HAP-1 (cell line): Measurements from ENCODE around the gene FBXO2.

Experiments used
- DNase-seq, 2 experiments: peaks; one replicate each; pipeline ENCODE4 v3.0.0-alpha.2; 2016 to 2020; ENCODE audit warnings: low spot score in 2 of 2
- H3K27me3 ChIP-seq: fragments of 250-450 bp; sonication (Bioruptor Pico); 2 replicates; pipeline ENCODE4 v1.5.1; 2020; ENCODE audit warnings: low read depth, mild to moderate bottlenecking, moderate library complexity
- H3K36me3 ChIP-seq: fragments of 250-450 bp; sonication (Bioruptor Pico); replicated peaks from 2 replicates; pipeline ENCODE4 v1.5.1; 2020; ENCODE audit warnings: mild to moderate bottlenecking
- H3K4me1 ChIP-seq: fragments of 250-450 bp; sonication (Bioruptor Pico); 2 replicates; pipeline ENCODE4 v1.5.1; 2020; ENCODE audit warnings: mild to moderate bottlenecking
- H3K4me3 ChIP-seq: fragments of 250-450 bp; sonication (Bioruptor Pico); 2 replicates; pipeline ENCODE4 v1.5.1; 2020; ENCODE audit warnings: mild to moderate bottlenecking, moderate library complexity
- H3K9me3 ChIP-seq: fragments of 250-450 bp; sonication (Bioruptor Pico); 2 replicates; pipeline ENCODE4 v1.5.1; 2020; ENCODE audit warnings: mild to moderate bottlenecking, moderate library complexity
- in situ Hi-C: fragments of 300-500 bp; cut with MboI; formaldehyde crosslinking; loops from 3 replicates; pipeline ENCODE4 v1.14.3; 2020; ENCODE audit warnings: low sequenced_read_pairs, inconsistent platforms, mixed read lengths

The FBXO2 gene

GRCh38 chr1:11653101-11653860 lies 948 bp downstream of the FBXO2 start:
- H3K4me1 ChIP-seq = peaks cover 12% of the 10 kb centered on the region
- peaks cover 17% of the 10 kb centered on the region for H3K36me3 ChIP-seq
- peak overlapping the region; percentile 55 for H3K4me3 ChIP-seq
- in situ Hi-C loops = no loop called here
- no peaks in the 10 kb centered on the region for H3K9me3 ChIP-seq
- no peak for DNase-seq
- H3K27me3 ChIP-seq = no peaks in the 10 kb centered on the region

GRCh38 chr1:11652203-11652780 lies 1.9 kb downstream of the FBXO2 start:
- no peak for DNase-seq
- in situ Hi-C loops = no loop called here
- peaks cover 8% of the 10 kb centered on the region for H3K36me3 ChIP-seq
- no peak overlapping the region for H3K4me3 ChIP-seq
- peaks cover 12% of the 10 kb centered on the region for H3K4me1 ChIP-seq
- H3K9me3 ChIP-seq = no peaks in the 10 kb centered on the region
- no peaks in the 10 kb centered on the region for H3K27me3 ChIP-seq

- no peaks in the 10 kb centered on the region for H3K27me3 ChIP-seq
- no peaks in the 10 kb centered on the region for H3K9me3 ChIP-seq
- in situ Hi-C loops = no loop called here
These were observed 3.2 kb downstream of the FBXO2 start for GRCh38 chr1:11651017-11651416.

DNA sequence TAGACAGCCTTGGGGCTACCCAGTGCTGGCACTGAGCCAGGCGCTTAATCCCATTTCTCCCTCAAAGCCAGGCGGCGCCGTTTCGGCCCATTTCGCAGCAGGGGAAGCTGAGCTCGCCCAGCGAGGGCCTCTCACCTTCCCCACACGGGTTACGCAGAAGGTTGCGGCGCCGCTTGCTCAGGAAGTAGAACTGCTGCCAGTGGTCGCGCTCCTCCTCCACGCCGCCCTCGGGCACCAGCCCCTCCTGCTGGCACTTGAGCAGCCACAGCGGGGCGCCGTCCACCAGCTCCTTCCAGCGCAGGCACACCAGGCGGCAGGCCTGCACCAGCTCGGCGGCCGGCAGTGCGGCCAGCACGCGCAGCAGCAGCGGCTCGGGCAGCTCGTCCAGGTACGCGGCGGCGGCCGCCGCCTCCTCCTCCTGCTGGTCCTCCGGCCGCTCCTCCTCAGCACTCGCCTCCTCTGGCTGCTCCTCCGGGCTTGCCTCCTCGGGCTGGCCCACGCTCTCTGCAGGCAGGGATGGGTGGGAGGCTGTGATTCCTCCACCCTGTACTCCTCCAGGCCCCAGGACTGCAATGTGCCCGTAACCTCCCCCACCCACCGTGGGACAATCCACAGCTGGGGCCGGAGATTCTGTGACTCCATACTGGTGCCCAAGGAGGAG lies 3.8 kb downstream of the FBXO2 start:
- H3K4me3 ChIP-seq = peak overlapping the region; percentile 10
- H3K27me3 ChIP-seq = no peaks in the 10 kb centered on the region
- H3K9me3 ChIP-seq = no peaks in the 10 kb centered on the region
- no peaks in the 10 kb centered on the region for H3K36me3 ChIP-seq
- peaks cover 12% of the 10 kb centered on the region for H3K4me1 ChIP-seq
- peak; percentile 67 to 90 for DNase-seq
- in situ Hi-C loops = no loop called here

More at GRCh38 chr1:11651017-11651416, 3.2 kb downstream of the FBXO2 start:
- no peak overlapping the region for H3K4me3 ChIP-seq
- DNase-seq = no peak
- no peaks in the 10 kb centered on the region; the same call in 1 of the 2 replicates for H3K36me3 ChIP-seq
- H3K4me1 ChIP-seq = peaks cover 12% of the 10 kb centered on the region

- no peak for DNase-seq
- in situ Hi-C loops = loop anchor here (10.0 kb wide), 2 partner anchors 325 to 615 kb away; no protein-coding TSS in a partner anchor
- Histone ChIP-seq H3K9me3 (no peaks in the 10 kb centered on the region), H3K4me1 (peaks cover 12% of the 10 kb centered on the region), H3K4me3 (peak overlapping the region; percentile 10), H3K27me3 (no peaks in the 10 kb centered on the region), H3K36me3 (no peaks in the 10 kb centered on the region)
These were observed 4.5 kb downstream of the FBXO2 start for GRCh38 chr1:11649624-11650330.

DNA sequence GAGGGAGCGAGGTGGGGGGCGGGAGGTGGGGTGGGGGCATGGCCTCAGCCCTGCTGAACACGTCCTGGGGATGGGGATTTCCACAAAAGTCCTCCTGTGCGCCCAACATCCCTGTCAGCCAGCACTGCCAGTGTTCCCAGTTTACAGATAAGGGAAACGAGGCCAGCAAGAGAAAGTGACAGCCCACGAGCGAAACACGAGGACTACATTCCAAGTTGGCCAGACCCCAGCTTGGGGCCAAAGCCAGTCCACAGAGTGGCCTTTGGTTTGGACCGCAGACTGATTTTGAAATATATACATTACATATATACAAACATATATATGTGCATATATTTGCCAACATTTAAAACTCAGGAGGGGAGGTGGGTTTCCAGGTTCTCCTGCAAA lies 5.0 kb downstream of the FBXO2 start:
- Histone ChIP-seq H3K9me3 (no peaks in the 10 kb centered on the region), H3K4me1 (peaks cover 12% of the 10 kb centered on the region), H3K4me3 (no peak overlapping the region), H3K27me3 (no peaks in the 10 kb centered on the region), H3K36me3 (no peaks in the 10 kb centered on the region)
- in situ Hi-C loops = loop anchor here (10.0 kb wide), 2 partner anchors 324 to 614 kb away; no protein-coding TSS in a partner anchor
- no peak for DNase-seq

DNA sequence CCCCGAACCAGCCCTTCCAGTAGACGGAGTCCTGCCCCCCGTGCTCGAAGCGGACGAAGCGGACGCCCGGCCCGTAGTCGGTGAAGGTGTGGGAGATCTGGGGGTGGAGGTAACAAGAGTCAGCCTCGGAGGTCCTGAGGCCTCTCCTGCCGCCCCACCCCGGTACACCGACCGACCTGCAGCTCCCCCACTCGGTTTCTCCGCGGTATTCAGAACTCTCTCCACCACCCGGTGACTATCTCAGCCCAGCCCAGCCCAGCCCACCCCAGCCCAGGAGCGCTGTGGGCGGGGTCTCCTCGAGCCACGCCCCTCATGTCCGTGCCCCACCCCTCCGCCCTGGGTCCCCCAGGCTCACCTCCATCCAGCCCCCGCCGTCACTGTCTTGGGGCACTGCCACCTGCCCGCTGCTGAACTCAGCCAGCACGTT lies 5.5 kb downstream of the FBXO2 start:
- Histone ChIP-seq H3K4me3 (no peak overlapping the region), H3K36me3 (no peaks in the 10 kb centered on the region), H3K9me3 (no peaks in the 10 kb centered on the region), H3K27me3 (0 out of 2 replicates have a peak, but pooled peaks cover under 1% of the 10 kb centered on the region), H3K4me1 (peaks cover 7% of the 10 kb centered on the region)
- DNase-seq = peak in 1 of 2 experiments; percentile 66
- in situ Hi-C loops = loop anchor here (10.0 kb wide), 2 partner anchors 324 to 614 kb away; no protein-coding TSS in a partner anchor

- in situ Hi-C loops = loop anchor here (10.0 kb wide), 2 partner anchors 323 to 613 kb away; no protein-coding TSS in a partner anchor
- no peak overlapping the region for H3K4me3 ChIP-seq
- H3K4me1 ChIP-seq = peaks cover 6% of the 10 kb centered on the region
- H3K36me3 ChIP-seq = no peaks in the 10 kb centered on the region
- peaks cover 4% of the 10 kb centered on the region; the same call in 1 of the 2 replicates for H3K27me3 ChIP-seq
- DNase-seq = no peak
- H3K9me3 ChIP-seq = no peaks in the 10 kb centered on the region
These were observed 6.2 kb downstream of the FBXO2 start for GRCh38 chr1:11648039-11648438.

- H3K36me3 ChIP-seq = no peaks in the 10 kb centered on the region
- peaks cover 6% of the 10 kb centered on the region for H3K4me1 ChIP-seq
- in situ Hi-C loops = loop anchor here (10.0 kb wide), 2 partner anchors 323 to 613 kb away; no protein-coding TSS in a partner anchor
- peaks cover 4% of the 10 kb centered on the region; the same call in 1 of the 2 replicates for H3K27me3 ChIP-seq
- H3K4me3 ChIP-seq = no peak overlapping the region
- H3K9me3 ChIP-seq = no peaks in the 10 kb centered on the region
- DNase-seq = no peak
These were observed 6.9 kb downstream of the FBXO2 start for GRCh38 chr1:11647333-11647732.

DNA sequence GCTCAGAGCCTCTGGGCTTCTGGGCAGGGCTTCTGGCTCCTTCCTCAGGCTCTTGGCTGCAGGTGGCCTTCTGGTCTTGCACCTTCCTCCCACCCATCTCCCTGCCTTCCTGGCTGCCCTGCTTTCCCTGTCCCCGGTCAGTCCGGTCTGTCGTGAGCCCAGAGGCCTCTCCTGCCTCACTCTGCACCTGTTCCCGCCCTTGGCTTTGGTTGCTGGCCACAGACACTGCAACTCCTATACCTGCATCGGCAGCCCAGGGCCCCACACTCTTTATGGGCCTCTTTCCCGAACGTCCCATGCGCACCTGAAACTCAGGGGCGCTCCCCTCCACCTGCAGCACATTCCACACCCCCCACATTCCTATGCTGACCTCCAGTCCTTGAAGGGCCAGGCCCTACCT lies 7.9 kb downstream of the FBXO2 start:
- in situ Hi-C loops = loop anchor here (10.0 kb wide), 2 partner anchors 322 to 612 kb away; no protein-coding TSS in a partner anchor
- DNase-seq = no peak
- peaks cover 8% of the 10 kb centered on the region for H3K27me3 ChIP-seq
- no peaks in the 10 kb centered on the region for H3K36me3 ChIP-seq
- H3K9me3 ChIP-seq = no peaks in the 10 kb centered on the region
- no peak overlapping the region for H3K4me3 ChIP-seq
- H3K4me1 ChIP-seq = peaks cover 12% of the 10 kb centered on the region

- Histone ChIP-seq H3K4me1 (peaks cover 12% of the 10 kb centered on the region), H3K9me3 (no peaks in the 10 kb centered on the region), H3K36me3 (no peaks in the 10 kb centered on the region), H3K27me3 (peaks cover 14% of the 10 kb centered on the region), H3K4me3 (no peak overlapping the region)
- peak; percentile 72 to 93 for DNase-seq
- in situ Hi-C loops = loop anchor here (10.0 kb wide), 2 partner anchors 321 to 611 kb away; no protein-coding TSS in a partner anchor
These were observed 8.5 kb downstream of the FBXO2 start for GRCh38 chr1:11645670-11646265.

DNA sequence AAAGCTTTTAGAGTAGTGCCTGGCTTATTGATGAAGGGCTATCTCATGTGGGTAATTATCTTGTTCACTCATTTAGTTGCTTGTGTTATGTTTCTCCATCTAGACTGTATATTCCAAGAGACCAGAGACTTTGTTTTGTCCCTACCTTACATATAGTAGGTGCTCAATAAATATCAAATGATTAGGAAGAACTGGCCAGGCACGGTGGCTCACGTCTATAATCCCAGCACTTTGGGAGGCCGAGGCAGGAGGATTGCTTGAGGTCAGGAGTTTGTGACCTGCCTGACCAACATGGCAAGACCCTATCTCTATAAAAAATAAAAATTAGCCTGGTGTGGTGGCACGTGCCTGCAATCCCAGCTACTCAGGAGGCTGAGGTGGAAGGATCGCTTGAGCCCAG lies 9.0 kb downstream of the FBXO2 start:
- Histone ChIP-seq H3K4me1 (peaks cover 7% of the 10 kb centered on the region), H3K36me3 (no peaks in the 10 kb centered on the region), H3K9me3 (no peaks in the 10 kb centered on the region), H3K27me3 (peaks cover 19% of the 10 kb centered on the region), H3K4me3 (no peak overlapping the region)
- in situ Hi-C loops = loop anchor here (10.0 kb wide), 2 partner anchors 320 to 610 kb away; no protein-coding TSS in a partner anchor
- DNase-seq = no peak

GRCh38 chr1:11643782-11644181 lies 10.4 kb downstream of the FBXO2 start:
- DNase-seq = no peak
- H3K9me3 ChIP-seq = no peaks in the 10 kb centered on the region
- H3K4me1 ChIP-seq = peaks cover 6% of the 10 kb centered on the region; the same call in 1 of the 2 replicates
- H3K36me3 ChIP-seq = no peaks in the 10 kb centered on the region
- no peak overlapping the region for H3K4me3 ChIP-seq
- in situ Hi-C loops = loop anchor here (5.0 to 10.0 kb wide), 3 partner anchors 319 to 609 kb away; no protein-coding TSS in a partner anchor
- peaks cover 32% of the 10 kb centered on the region for H3K27me3 ChIP-seq
